ENCODE data around the gene OTUB1. TPM values are rescaled to one million over a fixed set of nuclear protein-coding genes. Genes with fewer than 3 reads are reported as not detected.

Gene OTUB1
- total RNA-seq, 2 donors from 2014 or later: 78.7 to 82.5 TPM

DNA sequence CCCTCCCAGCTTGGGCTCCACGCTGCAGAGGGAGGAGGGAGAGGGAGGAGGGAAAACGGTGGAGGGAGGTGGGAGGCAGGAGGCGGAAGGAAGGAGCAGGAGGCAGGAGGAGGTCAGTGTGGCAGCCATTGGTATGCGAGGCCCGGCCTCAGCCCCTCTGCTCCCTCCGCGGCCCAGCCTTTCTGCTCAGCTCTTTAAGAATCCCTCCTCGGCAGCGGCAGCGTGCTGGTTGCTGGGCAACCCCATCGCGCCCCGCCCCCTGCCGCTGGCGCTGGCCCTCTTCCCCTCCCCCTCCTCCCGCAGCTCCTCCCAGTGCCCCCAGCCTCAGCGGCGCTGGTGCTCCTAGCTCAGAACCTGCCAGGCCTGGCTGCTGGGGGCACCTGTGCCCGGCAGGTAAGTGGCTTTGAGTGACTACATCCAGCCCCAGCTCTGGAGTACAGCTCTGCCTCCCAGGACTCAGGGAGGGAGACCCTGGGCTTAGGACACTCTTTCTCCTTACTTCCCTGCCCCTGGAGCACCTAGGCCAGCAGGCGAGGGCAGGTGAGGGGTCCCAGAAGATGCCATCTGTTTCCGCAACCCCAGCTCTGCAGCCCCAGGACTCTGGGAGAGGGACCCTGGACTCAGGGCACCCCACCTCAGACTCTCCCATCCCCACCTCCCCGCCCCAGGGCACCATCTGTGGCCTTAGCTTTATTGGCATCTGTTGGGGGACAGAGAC is 42.3 kb downstream of the OTUB1 start:
- H3K9me3 ChIP-seq: no peaks in the 10 kb centered on the region
- no peak overlapping the region for H3K9ac ChIP-seq (ENCODE audit: low read depth in 2 of 2, low read length in 2 of 2)
- H3K27ac ChIP-seq: no peak overlapping the region
- TF ChIP-seq, protein P1, sequence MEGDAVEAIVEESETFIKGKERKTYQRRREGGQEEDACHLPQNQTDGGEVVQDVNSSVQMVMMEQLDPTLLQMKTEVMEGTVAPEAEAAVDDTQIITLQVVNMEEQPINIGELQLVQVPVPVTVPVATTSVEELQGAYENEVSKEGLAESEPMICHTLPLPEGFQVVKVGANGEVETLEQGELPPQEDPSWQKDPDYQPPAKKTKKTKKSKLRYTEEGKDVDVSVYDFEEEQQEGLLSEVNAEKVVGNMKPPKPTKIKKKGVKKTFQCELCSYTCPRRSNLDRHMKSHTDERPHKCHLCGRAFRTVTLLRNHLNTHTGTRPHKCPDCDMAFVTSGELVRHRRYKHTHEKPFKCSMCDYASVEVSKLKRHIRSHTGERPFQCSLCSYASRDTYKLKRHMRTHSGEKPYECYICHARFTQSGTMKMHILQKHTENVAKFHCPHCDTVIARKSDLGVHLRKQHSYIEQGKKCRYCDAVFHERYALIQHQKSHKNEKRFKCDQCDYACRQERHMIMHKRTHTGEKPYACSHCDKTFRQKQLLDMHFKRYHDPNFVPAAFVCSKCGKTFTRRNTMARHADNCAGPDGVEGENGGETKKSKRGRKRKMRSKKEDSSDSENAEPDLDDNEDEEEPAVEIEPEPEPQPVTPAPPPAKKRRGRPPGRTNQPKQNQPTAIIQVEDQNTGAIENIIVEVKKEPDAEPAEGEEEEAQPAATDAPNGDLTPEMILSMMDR (IDR thresholded peaks at IDR 0.05): no peak
- H3K27me3 ChIP-seq: no peaks in the 10 kb centered on the region
- no peak overlapping the region for H3K4me3 ChIP-seq
- intact Hi-C loops (cut with DNase I): no loop called here
- DNase-seq: no peak
- H3K4me1 ChIP-seq: no peaks in the 10 kb centered on the region
- H3K36me3 ChIP-seq: no peaks in the 10 kb centered on the region

DNA sequence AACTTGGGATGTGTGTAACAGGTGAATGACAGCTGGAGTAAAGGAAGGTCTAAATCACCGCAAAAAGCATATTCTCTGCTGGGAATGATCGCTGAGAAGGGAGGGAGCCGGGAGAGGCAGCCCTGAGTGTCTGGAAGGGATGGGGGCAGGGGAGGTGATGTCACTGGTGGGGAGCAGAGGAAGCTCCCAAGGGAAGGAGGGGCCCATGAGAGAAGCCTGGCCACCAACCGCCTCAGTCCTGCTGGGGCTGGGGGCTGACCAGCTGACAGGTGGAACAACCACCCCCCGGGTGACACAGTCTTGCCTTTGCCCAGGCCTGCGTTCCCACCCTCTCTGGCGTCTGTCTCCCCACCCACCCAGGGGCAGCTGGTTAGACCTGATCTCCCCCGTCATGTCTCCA is 43.5 kb downstream of the OTUB1 start:
- Histone ChIP-seq H3K36me3 (no peaks in the 10 kb centered on the region), H3K27me3 (peaks cover 7% of the 10 kb centered on the region), H3K9ac (ENCODE audit: low read depth in 2 of 2, low read length in 2 of 2) (no peak overlapping the region), H3K4me3 (no peak overlapping the region), H3K4me1 (no peaks in the 10 kb centered on the region), H3K27ac (no peak overlapping the region), H3K9me3 (no peaks in the 10 kb centered on the region)
- TF ChIP-seq, protein P1 (IDR thresholded peaks at IDR 0.05): no peak
- intact Hi-C loops (cut with DNase I): no loop called here
- no peak for DNase-seq

DNA sequence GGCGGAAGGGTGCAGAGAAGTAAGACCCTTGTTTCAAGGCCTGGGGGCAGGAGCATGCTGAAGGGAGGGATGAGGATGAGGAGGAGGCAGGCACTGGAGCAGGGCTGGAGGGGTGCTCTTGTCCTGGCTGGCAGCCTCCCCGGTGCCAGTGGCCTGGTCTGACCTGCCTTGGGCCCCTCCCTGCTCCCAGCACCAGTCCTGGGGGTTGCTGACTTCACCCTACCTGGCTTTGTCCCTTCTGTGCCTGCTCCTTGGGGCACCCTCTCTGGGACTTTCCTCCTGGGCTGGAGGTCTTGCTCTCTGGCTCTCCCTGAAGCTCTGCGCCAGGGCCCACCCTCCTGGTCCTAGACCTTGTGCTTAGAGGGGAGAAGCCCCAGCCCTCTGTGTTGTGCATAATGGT is 44.8 kb downstream of the OTUB1 start:
- H3K4me3 ChIP-seq: no peak overlapping the region
- no peaks in the 10 kb centered on the region for H3K4me1 ChIP-seq
- no peak overlapping the region for H3K9ac ChIP-seq (ENCODE audit: low read depth in 2 of 2, low read length in 2 of 2)
- DNase-seq: no peak
- intact Hi-C loops (cut with DNase I): no loop called here
- no peak overlapping the region for H3K27ac ChIP-seq
- H3K27me3 ChIP-seq: peaks cover 15% of the 10 kb centered on the region
- TF ChIP-seq, protein P1 (IDR thresholded peaks at IDR 0.05): no peak
- H3K36me3 ChIP-seq: no peaks in the 10 kb centered on the region
- H3K9me3 ChIP-seq: no peaks in the 10 kb centered on the region

DNA sequence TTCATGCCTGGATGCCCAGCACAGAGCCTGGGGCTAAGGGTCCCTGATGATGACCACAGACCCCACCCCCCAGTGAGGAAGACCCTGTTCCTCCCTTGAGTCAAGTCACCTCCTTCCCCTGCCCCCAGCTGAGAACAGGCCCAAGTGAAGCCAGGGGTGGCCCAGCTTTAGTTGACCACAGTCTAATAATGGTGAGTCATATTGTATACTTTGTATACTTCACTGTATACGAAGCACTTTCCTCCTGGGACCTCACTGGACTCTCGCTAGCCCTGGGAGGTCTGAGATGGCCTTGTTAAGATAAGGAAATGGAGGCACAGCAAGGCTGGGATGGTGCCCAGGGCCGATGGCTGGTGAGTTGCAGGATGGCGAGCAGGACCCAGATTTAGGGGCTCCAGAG is 45.8 kb downstream of the OTUB1 start:
- Histone ChIP-seq H3K36me3 (no peaks in the 10 kb centered on the region), H3K4me1 (peaks cover 6% of the 10 kb centered on the region), H3K27ac (no peak overlapping the region), H3K9ac (ENCODE audit: low read depth in 2 of 2, low read length in 2 of 2) (no peak overlapping the region), H3K4me3 (no peak overlapping the region), H3K9me3 (no peaks in the 10 kb centered on the region), H3K27me3 (peaks cover 25% of the 10 kb centered on the region)
- intact Hi-C loops (cut with DNase I): no loop called here
- TF ChIP-seq, protein P1 (IDR thresholded peaks at IDR 0.05): no peak
- DNase-seq: no peak

DNA sequence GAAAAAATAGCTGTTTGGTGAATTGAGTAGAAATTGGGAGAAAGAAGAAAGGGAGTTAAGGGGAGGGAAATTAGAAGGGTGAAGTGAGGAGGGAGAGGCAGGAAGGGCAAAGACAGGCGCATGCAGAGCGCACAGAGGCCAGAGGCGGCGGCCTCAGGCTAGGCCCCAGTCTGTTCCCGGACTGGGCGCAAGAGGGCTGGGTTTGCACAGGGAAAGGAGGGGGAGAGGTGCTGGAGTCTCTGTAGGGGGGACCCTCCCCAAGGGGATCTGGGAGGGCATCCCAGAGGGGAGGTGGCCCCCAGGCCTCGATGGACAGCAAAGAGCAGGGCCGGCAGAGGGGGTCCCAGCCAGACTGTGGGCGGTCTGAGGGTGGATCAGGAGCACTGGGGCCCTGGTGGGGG is 48.2 kb downstream of the OTUB1 start:
- no peaks in the 10 kb centered on the region for H3K36me3 ChIP-seq
- H3K9me3 ChIP-seq: no peaks in the 10 kb centered on the region
- H3K27ac ChIP-seq: no peak overlapping the region
- no peak overlapping the region for H3K4me3 ChIP-seq
- peaks cover 31% of the 10 kb centered on the region for H3K27me3 ChIP-seq
- H3K4me1 ChIP-seq: peaks cover 6% of the 10 kb centered on the region
- TF ChIP-seq, protein P1 (IDR thresholded peaks at IDR 0.05): no peak
- intact Hi-C loops (cut with DNase I): no loop called here
- no peak overlapping the region for H3K9ac ChIP-seq (ENCODE audit: low read depth in 2 of 2, low read length in 2 of 2)
- DNase-seq: no peak
